OCI-M2 (cell line): ENCODE data around the gene CFAP206.
"Not testable (repeated sequence)": the region's sequence is repeated elsewhere in the genome, so short reads cannot be mapped to it uniquely, and the experiment has no call there.

Experiments used
- DNase-seq: peaks from one replicate; lab custom pipeline; 2025; ENCODE audit not compliant: unreplicated experiment; lab: John Stamatoyannopoulos, UW

Gene CFAP206

DNA sequence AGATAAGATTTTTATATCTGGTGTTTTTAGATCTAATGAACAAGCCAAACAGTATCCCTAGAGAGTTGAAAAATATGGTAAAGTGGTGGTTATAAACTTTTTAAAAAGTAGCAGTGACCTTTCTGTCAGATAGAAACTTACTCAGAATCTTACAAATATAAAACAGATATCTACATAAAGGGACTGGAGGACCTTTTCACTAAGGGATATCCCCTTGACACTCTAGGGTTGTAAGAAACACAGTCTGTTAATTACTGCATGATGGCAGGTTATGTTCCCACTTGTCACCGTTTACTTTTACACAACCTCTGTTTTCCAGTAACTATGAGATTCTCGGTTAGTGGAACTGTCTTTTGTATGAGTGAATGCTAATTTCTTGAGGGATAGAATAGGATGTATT lies 11.5 kb downstream of the CFAP206 start:
- DNase-seq = no peak

DNA sequence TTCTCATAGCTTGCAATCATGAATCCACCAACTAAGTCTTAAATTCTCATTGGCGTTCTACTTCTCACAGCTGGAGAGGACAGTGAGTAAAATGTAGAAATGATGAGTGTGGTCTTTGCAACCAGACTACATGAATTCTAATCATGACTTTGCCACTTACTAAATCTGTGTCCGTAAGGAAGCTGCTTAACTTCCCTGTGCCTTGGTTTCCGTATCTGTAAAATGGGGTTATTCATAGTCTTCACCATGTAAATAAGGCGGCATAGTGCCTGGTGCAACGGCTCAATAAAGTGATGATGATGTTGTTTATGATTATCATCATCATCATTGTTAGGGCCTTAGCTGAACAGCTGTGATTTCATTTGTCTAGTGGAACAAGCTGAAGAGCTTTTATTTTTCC lies 12.6 kb downstream of the CFAP206 start:
- DNase-seq = no peak

DNA sequence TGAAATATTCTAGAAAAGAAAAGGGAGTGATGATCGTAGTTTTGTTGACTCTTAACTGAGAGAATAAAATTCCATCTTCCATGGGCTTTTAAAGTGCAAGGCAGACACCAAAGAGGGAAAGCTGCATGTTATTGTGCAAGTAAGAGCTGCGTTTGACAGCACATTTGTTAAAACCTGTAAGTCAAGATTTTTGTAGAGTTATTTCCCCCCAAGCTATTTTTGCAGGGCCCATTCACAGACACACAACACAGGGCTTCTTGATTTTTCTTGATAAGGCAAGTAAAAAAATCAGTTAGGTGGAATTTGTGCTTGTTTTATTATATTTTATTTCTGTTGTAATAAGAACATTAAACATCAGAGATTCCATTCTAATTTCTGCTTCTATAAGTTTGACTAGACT lies 13.8 kb downstream of the CFAP206 start:
- DNase-seq = no peak

DNA sequence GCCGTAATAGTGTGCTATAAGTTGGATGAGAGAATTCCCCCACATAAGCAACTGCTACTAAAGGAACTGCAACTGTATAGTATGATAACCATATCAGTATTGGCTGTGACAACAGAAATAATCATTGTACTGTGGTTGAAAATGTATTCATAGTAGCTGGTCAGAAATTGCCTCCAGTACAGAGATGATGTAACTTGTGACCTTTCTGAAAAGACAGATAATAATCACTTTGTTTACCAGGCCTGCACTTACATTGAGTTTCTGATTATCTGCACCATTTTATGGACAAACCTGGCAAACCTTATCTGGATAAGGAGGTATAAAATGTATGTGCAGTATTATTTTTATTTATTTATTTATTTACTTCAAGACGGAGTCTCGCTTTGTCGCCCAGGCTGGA lies 19.0 kb downstream of the CFAP206 start:
- no peak for DNase-seq

GRCh38 chr6:87430499-87430898 lies 22.7 kb downstream of the CFAP206 start:
- DNase-seq = no peak

GRCh38 chr6:87431263-87431662 lies 23.5 kb downstream of the CFAP206 start:
- no peak for DNase-seq

- DNase-seq = peak; percentile 86
These were observed 28.7 kb downstream of the CFAP206 start for GRCh38 chr6:87436435-87436834.

- DNase-seq = no peak
These were observed 33.9 kb downstream of the CFAP206 start for GRCh38 chr6:87441711-87442110.

- no peak for DNase-seq
These were observed 36.6 kb downstream of the CFAP206 start for GRCh38 chr6:87444362-87444761.

DNA sequence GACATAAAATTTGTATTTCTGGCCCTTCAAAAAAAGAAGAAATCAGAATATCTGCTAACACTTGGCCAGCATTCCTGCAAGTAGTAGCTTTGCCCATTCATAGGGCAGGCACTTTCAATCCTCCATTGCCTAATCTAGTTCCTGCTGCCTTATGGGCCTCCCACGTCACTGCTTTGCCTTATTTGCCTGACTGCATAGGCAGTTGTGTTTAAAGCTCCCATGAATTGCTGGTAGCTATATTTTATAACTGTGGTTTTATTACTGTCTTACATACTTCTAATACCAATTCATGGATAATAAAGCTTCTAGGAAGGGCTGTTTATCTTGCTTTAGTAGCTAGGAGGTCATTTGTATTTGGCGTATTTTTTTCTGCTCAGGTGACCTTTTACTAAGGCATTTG lies 57.3 kb downstream of the CFAP206 start:
- DNase-seq = no peak

GRCh38 chr6:87472525-87473418 lies 65.0 kb downstream of the CFAP206 start, which contains the start of gene SLC35A1:
Gene SLC35A1, plus strand, starts transcription at chr6:87472974. Its CDS starts 30 bp downstream, at chr6:87473004.
- peak; percentile 82 for DNase-seq

- DNase-seq = no peak
These were observed 65.7 kb downstream of the CFAP206 start for GRCh38 chr6:87473419-87473903.

- no peak for DNase-seq
These were observed 74.2 kb downstream of the CFAP206 start for GRCh38 chr6:87481931-87482330.

DNA sequence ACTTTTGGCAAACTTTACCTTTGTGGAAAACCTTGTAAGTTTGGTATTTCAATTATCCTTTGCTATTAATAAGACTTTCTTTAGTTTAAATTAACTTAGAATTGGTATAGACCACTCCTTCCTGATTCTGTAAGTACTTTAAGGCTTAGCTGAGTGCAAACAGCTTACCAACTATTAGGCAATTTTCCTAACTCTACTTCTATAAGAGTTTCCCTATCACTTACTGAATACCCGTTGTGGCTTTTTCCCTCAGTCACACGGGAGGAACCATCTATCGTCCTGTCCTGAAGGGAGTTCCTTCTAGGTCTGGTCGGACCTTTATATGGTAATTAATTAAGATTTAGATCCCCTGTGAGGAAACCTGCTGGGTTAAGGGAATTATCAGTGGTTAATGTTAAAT lies 74.6 kb downstream of the CFAP206 start:
- DNase-seq = no peak

DNA sequence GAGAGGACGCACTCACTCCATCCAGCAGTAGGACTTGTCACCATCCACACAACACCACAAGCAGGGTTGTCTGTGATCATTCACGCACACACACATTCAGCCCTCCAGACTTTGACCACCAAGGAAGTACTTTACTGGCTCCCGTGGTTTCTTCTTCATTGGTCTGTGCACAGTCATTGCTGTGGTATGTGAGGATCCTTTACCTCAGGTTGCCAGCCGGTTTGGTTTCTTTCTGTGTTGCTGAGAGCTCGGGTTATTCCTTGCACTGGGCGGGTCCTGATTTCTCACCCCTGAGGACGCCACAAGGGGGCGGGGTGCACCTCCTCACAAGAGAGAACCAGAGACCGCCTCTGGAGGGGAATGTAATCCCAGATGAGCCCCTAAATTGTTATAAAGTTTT lies 76.2 kb downstream of the CFAP206 start:
- DNase-seq = no peak

GRCh38 chr6:87484491-87484890 lies 76.7 kb downstream of the CFAP206 start:
- no peak for DNase-seq

DNA sequence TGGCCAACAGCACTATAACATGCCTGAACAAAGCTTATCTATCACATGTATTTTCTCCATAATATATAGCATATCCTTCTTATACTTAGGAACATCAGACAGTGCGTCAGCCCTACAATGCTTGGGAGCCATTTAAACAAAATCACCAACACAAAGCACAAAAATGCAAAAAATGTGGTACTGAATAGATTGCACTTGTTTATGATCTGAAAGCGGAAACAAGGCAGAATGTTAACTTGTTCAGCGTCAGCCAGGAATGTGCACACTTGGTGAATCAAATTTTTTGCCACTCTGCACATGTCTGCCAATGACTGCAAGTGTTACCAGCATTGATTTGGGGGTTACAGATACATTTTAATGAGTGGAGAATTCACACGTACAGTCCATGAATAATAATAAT lies 79.8 kb downstream of the CFAP206 start:
- DNase-seq = no peak

DNA sequence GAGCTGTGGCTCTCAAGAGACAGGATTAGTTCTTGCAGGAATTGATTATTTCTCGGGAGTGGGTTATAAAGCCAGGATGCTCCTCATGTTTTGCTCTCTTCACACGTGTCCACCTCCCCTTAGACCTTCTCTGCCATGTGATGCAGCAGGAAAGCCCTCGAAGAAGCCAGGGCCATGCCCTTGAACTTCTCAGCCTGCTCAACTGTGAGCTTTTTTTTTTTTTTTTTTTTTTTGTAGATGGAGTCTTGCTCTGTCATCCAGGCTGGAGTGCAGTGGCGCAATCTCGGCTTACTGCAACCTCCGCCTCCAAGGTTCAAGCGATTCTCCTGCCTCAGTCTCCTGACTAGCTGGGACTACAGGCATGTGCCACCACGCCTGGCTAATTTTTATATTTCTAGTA lies 81.6 kb downstream of the CFAP206 start:
- not testable (repeated sequence) for DNase-seq

- no peak for DNase-seq
These were observed 87.1 kb downstream of the CFAP206 start for GRCh38 chr6:87494761-87495422.

DNA sequence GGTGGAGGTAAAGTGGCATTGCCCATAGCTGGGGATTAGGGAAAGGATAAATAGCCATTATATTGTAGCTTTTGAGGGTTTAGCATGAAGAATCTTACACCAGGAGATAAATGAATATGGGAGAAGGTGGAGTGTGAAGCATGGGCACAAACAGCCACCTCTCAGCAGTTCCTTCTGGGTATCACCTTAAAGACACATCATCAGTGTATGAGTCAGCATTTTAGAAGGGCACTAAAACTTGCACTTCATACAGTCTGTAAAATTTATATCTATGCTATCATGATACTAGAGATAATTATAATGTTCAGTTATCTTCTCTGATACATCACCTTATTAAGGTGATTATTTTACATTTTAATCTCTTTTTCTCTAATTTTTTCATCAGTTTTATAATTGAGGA lies 90.3 kb downstream of the CFAP206 start:
- DNase-seq = no peak

DNA sequence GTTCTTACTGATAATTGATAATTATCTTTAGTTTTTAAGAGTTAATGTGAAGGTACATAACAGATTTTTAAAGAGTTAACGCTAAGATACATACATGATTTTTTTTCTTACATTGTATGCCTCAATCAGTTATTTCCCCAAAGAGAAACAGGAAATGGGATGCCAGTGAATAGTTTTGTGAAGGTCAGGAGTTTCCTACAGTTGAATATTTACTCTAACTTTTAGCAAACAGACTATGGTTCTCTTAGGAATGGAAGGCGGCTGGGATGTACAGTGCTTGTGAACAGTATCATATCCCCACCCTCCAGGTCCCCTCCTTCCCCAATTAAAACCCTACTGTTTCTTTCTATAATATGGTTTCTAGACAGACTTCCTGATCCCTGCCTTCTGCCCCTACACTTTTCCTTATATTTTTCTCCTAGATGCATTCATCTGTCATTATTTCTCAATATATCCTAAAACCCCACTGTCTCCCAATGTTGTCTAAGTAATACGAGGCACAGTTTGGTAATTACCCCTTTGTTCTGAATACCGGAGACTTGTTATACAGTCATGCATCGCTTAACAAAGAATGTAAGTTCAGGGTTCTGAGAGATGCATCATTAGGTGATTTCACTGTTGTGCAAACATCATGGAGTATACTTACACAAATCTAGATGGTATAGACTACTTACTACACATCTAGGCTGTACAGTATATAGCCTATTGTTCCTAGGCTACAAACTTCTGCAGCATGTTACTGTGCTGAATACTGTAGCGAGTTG lies 94.2 kb downstream of the CFAP206 start:
- no peak for DNase-seq
